Activated CD4-positive, alpha-beta T cell treated with anti-CD3 and anti-CD28 coated beads, Interleukin-10, Interleukin-2, amounts not matched to agents 100 ng/mL and 50 ng/mL, durations not matched to agents 16 hours and 8 hours (primary cell): ENCODE measurements around the gene MAP7D1.

Experiments used
- DNase-seq: peaks from one replicate; pipeline ENCODE4 v3.0.0-alpha.2; 2020

Gene MAP7D1

GRCh38 chr1:36128126-36128904 is 27.6 kb upstream of the MAP7D1 start:
- no peak for DNase-seq

GRCh38 chr1:36128905-36129206 is 27.1 kb upstream of the MAP7D1 start:
- no peak for DNase-seq

GRCh38 chr1:36132029-36132428 is 23.9 kb upstream of the MAP7D1 start:
- no peak for DNase-seq

- DNase-seq, result no peak
Measured at GRCh38 chr1:36133484-36133883, 22.5 kb upstream of the MAP7D1 start.

GRCh38 chr1:36134031-36134430 is 21.9 kb upstream of the MAP7D1 start:
- DNase-seq, result no peak

GRCh38 chr1:36134505-36135329 is 21.2 kb upstream of the MAP7D1 start:
- peak; percentile 54 for DNase-seq

GRCh38 chr1:36135330-36135667 is 20.7 kb upstream of the MAP7D1 start:
- no peak for DNase-seq

GRCh38 chr1:36135796-36136195 is 20.2 kb upstream of the MAP7D1 start:
- no peak for DNase-seq

GRCh38 chr1:36136535-36136934 is 19.4 kb upstream of the MAP7D1 start:
- DNase-seq, result no peak

- DNase-seq, result no peak
Measured at GRCh38 chr1:36137226-36137625, 18.7 kb upstream of the MAP7D1 start.

GRCh38 chr1:36137776-36138175 is 18.2 kb upstream of the MAP7D1 start:
- no peak for DNase-seq

GRCh38 chr1:36139521-36139920 is 16.4 kb upstream of the MAP7D1 start:
- DNase-seq, result no peak

GRCh38 chr1:36142121-36142520 is 13.8 kb upstream of the MAP7D1 start:
- DNase-seq, result no peak

GRCh38 chr1:36143424-36143823 is 12.5 kb upstream of the MAP7D1 start:
- DNase-seq, result no peak

GRCh38 chr1:36144413-36144812 is 11.5 kb upstream of the MAP7D1 start:
- DNase-seq, result no peak

- no peak for DNase-seq
Measured at GRCh38 chr1:36148821-36149236, 7.1 kb upstream of the MAP7D1 start.

- peak; percentile 100 for DNase-seq
Measured at GRCh38 chr1:36149237-36149972, 6.6 kb upstream of the MAP7D1 start, which contains the start of gene TRAPPC3. Gene TRAPPC3 (minus strand): TSS chr1:36149486. CDS start chr1:36149378, 108 bp downstream.

GRCh38 chr1:36149973-36150295 is 6.0 kb upstream of the MAP7D1 start:
- no peak for DNase-seq

GRCh38 chr1:36150296-36151133 is 5.4 kb upstream of the MAP7D1 start:
- peak; percentile 92 for DNase-seq

GRCh38 chr1:36151134-36151844 is 4.7 kb upstream of the MAP7D1 start:
- DNase-seq, result no peak

GRCh38 chr1:36151845-36152203 is 4.1 kb upstream of the MAP7D1 start:
- peak; percentile 58 for DNase-seq

- DNase-seq, result no peak
Measured at GRCh38 chr1:36153476-36153875, 2.5 kb upstream of the MAP7D1 start.
